ENCODE data around the gene OR6J1. TPM values are rescaled to one million over a fixed set of nuclear protein-coding genes. Genes with fewer than 3 reads are reported as not detected.
A peak's percentile ranks its signal among the peaks of the same experiment; 100 is the strongest.

Gene OR6J1
- total and polyA plus RNA-seq, 2 of the 13 experiments (the other 11 are each of a cell fraction or from before 2014, with no cell fraction given) = not detected

DNA sequence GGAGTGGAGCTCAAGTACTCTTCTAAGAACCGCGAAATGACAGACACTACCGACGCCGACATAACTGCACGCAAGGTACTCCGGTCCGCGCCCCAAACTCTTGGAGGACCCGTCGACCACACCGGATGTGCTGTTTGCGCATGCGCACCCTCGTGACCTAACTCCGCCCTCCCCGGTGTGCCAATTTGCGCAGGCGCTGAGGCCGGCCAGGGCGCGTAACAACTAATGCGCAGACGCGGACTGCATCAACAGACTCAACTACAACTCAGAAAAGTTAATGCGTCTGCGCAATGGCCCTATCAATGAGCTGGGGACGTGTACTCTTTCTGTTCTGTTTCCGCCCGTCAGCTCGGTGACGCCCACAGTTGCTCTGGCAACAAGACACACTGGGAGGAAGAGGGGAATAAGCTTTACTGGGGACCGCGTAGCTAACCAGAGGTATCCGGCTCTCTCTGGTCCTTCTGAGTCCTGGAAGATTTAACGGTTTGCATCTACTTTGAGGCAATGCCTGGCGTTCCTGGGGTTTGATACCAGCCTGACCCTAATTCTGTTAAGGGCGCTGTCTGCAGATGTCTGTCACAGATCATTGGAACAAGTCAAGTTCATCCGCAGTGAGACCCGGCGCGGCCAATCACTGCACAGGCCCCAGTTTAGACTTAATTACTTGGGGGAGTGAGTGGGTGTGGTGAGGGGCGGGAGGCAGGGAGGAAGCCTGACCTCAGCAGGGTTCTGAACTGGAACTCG lies 54.9 kb downstream of the OR6J1 start, which contains the start of gene DAD1 (continued):
- TF ChIP-seq SOX13 (IDR thresholded peaks at IDR 0.05) (no peak), SOX13 (CRISPR knock-in tag; conservative IDR thresholded peaks at IDR 0.05 in 1 of 2, IDR thresholded peaks at IDR 0.05 in 1 of 2) (peak; percentile 32 to 90), SRF (IDR thresholded peaks at IDR 0.05; ENCODE audit: low read depth, low read length) (no peak), NFE2 (CRISPR knock-in tag; IDR thresholded peaks at IDR 0.05) (no peak), SCMH1 (CRISPR knock-in tag; IDR thresholded peaks at IDR 0.05; ENCODE audit: borderline replicate concordance) (no peak), ATF1 (CRISPR knock-in tag; IDR thresholded peaks at IDR 0.05) (no peak; the same call in 1 of the 2 replicates), ELF1 (CRISPR knock-in tag; IDR thresholded peaks at IDR 0.05) (peak; percentile 82), REPIN1 (CRISPR knock-in tag; IDR thresholded peaks at IDR 0.05; ENCODE audit: borderline replicate concordance, low read depth) (peak; percentile 50; the same call in 1 of the 2 replicates), ZNF607 (CRISPR knock-in tag; IDR thresholded peaks at IDR 0.05; ENCODE audit: borderline replicate concordance) (peak; percentile 69), ZBTB21 (CRISPR knock-in tag; IDR thresholded peaks at IDR 0.05) (0 out of 2 replicates have a peak, but pooled peaks have one; percentile 53), MTF2 (CRISPR knock-in tag; IDR thresholded peaks at IDR 0.05; ENCODE audit: borderline replicate concordance) (no peak), ZNF138 (CRISPR knock-in tag; IDR thresholded peaks at IDR 0.05; ENCODE audit: low read depth) (peak; percentile 42; the same call in 1 of the 2 replicates), ZSCAN29 (CRISPR knock-in tag; conservative IDR thresholded peaks at IDR 0.05) (no peak; the same call in 1 of the 2 replicates), SP1 (IDR thresholded peaks at IDR 0.05) (no peak), SP1 (CRISPR knock-in tag; IDR thresholded peaks at IDR 0.05) (peak; percentile 49), ZSCAN12 (CRISPR knock-in tag; IDR thresholded peaks at IDR 0.05) (no peak), KLF15 (CRISPR knock-in tag; IDR thresholded peaks at IDR 0.05; ENCODE audit: borderline replicate concordance) (no peak)
- TF ChIP-seq, protein P1, sequence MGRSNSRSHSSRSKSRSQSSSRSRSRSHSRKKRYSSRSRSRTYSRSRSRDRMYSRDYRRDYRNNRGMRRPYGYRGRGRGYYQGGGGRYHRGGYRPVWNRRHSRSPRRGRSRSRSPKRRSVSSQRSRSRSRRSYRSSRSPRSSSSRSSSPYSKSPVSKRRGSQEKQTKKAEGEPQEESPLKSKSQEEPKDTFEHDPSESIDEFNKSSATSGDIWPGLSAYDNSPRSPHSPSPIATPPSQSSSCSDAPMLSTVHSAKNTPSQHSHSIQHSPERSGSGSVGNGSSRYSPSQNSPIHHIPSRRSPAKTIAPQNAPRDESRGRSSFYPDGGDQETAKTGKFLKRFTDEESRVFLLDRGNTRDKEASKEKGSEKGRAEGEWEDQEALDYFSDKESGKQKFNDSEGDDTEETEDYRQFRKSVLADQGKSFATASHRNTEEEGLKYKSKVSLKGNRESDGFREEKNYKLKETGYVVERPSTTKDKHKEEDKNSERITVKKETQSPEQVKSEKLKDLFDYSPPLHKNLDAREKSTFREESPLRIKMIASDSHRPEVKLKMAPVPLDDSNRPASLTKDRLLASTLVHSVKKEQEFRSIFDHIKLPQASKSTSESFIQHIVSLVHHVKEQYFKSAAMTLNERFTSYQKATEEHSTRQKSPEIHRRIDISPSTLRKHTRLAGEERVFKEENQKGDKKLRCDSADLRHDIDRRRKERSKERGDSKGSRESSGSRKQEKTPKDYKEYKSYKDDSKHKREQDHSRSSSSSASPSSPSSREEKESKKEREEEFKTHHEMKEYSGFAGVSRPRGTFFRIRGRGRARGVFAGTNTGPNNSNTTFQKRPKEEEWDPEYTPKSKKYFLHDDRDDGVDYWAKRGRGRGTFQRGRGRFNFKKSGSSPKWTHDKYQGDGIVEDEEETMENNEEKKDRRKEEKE (IDR thresholded peaks at IDR 0.05) = no peak
- TF ChIP-seq, protein P2, sequence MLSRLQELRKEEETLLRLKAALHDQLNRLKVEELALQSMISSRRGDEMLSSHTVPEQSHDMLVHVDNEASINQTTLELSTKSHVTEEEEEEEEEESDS (CRISPR knock-in tag; IDR thresholded peaks at IDR 0.05; ENCODE audit: borderline replicate concordance) = no peak
- TF ChIP-seq, protein P3, sequence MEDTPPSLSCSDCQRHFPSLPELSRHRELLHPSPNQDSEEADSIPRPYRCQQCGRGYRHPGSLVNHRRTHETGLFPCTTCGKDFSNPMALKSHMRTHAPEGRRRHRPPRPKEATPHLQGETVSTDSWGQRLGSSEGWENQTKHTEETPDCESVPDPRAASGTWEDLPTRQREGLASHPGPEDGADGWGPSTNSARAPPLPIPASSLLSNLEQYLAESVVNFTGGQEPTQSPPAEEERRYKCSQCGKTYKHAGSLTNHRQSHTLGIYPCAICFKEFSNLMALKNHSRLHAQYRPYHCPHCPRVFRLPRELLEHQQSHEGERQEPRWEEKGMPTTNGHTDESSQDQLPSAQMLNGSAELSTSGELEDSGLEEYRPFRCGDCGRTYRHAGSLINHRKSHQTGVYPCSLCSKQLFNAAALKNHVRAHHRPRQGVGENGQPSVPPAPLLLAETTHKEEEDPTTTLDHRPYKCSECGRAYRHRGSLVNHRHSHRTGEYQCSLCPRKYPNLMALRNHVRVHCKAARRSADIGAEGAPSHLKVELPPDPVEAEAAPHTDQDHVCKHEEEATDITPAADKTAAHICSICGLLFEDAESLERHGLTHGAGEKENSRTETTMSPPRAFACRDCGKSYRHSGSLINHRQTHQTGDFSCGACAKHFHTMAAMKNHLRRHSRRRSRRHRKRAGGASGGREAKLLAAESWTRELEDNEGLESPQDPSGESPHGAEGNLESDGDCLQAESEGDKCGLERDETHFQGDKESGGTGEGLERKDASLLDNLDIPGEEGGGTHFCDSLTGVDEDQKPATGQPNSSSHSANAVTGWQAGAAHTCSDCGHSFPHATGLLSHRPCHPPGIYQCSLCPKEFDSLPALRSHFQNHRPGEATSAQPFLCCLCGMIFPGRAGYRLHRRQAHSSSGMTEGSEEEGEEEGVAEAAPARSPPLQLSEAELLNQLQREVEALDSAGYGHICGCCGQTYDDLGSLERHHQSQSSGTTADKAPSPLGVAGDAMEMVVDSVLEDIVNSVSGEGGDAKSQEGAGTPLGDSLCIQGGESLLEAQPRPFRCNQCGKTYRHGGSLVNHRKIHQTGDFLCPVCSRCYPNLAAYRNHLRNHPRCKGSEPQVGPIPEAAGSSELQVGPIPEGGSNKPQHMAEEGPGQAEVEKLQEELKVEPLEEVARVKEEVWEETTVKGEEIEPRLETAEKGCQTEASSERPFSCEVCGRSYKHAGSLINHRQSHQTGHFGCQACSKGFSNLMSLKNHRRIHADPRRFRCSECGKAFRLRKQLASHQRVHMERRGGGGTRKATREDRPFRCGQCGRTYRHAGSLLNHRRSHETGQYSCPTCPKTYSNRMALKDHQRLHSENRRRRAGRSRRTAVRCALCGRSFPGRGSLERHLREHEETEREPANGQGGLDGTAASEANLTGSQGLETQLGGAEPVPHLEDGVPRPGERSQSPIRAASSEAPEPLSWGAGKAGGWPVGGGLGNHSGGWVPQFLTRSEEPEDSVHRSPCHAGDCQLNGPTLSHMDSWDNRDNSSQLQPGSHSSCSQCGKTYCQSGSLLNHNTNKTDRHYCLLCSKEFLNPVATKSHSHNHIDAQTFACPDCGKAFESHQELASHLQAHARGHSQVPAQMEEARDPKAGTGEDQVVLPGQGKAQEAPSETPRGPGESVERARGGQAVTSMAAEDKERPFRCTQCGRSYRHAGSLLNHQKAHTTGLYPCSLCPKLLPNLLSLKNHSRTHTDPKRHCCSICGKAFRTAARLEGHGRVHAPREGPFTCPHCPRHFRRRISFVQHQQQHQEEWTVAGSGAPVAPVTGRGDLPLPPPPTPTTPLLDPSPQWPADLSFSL (CRISPR knock-in tag; IDR thresholded peaks at IDR 0.05) = no peak
